Keratinocyte (primary cell): ENCODE results near the gene NPAS3. TPM values are rescaled to one million over a fixed set of nuclear protein-coding genes. Genes with fewer than 3 reads are reported as not detected.

Experiments
- DNase-seq: peaks from one replicate; pipeline ENCODE4 v3.0.0-alpha.2; 2011; ENCODE audit warnings: low read depth, missing footprints, low spot score
- FAIRE-seq: peaks from 2 replicates; lab custom pipeline; 2011; peaks lifted over from hg19 to GRCh38; lab: Jason Lieb, UNC
- H2AFZ ChIP-seq: 2 replicates; pipeline ENCODE4 v1.6.0; 2012; ENCODE audit warnings: low read length, control low read depth, inconsistent platforms; ENCODE audit not compliant: control insufficient read depth
- H3K27ac ChIP-seq: 2 replicates; pipeline ENCODE4 v1.5.1; 2011; ENCODE audit warnings: low read length; ENCODE audit not compliant: control insufficient read depth, insufficient read depth
- H3K27me3 ChIP-seq: 3 replicates; pipeline ENCODE4 v1.6.0; 2011; ENCODE audit warnings: low read length; ENCODE audit not compliant: control insufficient read depth, insufficient read depth; ENCODE audit errors: extremely low read depth
- H3K36me3 ChIP-seq, 2 experiments: 2 replicates in 1 of 2; 3 replicates in 1 of 2; pipeline ENCODE4 v1.5.1; 2011; ENCODE audit warnings: low read length in 2 of 2, mild to moderate bottlenecking in 1 of 2; ENCODE audit not compliant: control insufficient read depth in 2 of 2, insufficient read depth in 2 of 2; ENCODE audit errors: extremely low read depth in 1 of 2
- H3K4me1 ChIP-seq: 3 replicates; pipeline ENCODE4 v1.5.1; 2011; ENCODE audit warnings: low read length; ENCODE audit not compliant: control insufficient read depth, insufficient read depth; ENCODE audit errors: extremely low read depth
- H3K4me2 ChIP-seq: 3 replicates; pipeline ENCODE4 v1.6.0; 2011; ENCODE audit warnings: low read depth, low read length; ENCODE audit not compliant: control insufficient read depth, insufficient read depth; ENCODE audit errors: extremely low read depth
- H3K4me3 ChIP-seq, 3 experiments: fragments of 200-600 bp in 1 of 3; sonication (generic) in 1 of 3; 2 replicates in 2 of 3; 3 replicates in 1 of 3; pipeline ENCODE4 v1.5.1; 2011 to 2016; ENCODE audit warnings: low read length in 3 of 3, mild to moderate bottlenecking in 3 of 3, control low read depth in 2 of 3, inconsistent platforms in 1 of 3, low read depth in 1 of 3, mixed read lengths in 1 of 3, mixed run types in 1 of 3, moderate library complexity in 1 of 3; ENCODE audit not compliant: control insufficient read depth in 2 of 3, insufficient read depth in 2 of 3; ENCODE audit errors: extremely low read depth in 1 of 3
- H3K79me2 ChIP-seq: 2 replicates; pipeline ENCODE4 v1.6.0; 2012; ENCODE audit warnings: low read length; ENCODE audit not compliant: control insufficient read depth, insufficient read depth
- H3K9ac ChIP-seq: 3 replicates; pipeline ENCODE4 v1.6.0; 2011; ENCODE audit warnings: low read length; ENCODE audit not compliant: control insufficient read depth, insufficient read depth; ENCODE audit errors: extremely low read depth
- H3K9me1 ChIP-seq: 3 replicates; pipeline ENCODE4 v1.6.0; 2011; ENCODE audit warnings: low read length; ENCODE audit not compliant: control insufficient read depth, insufficient read depth; ENCODE audit errors: extremely low read depth
- H3K9me3 ChIP-seq: 2 replicates; pipeline ENCODE4 v1.5.1; 2012; ENCODE audit warnings: low read depth, low read length; ENCODE audit not compliant: control insufficient read depth
- H4K20me1 ChIP-seq: 3 replicates; pipeline ENCODE4 v1.6.0; 2011; ENCODE audit warnings: low read length; ENCODE audit not compliant: control insufficient read depth, insufficient read depth; ENCODE audit errors: extremely low read depth
- EZH2 ChIP-seq: IDR thresholded peaks from one replicate; pipeline ENCODE4 v1.6.1; 2012; ENCODE audit warnings: inconsistent platforms, mild to moderate bottlenecking, low read length, moderate library complexity
- dilution Hi-C: fragments of 300-500 bp; cut with MboI; formaldehyde crosslinking; loops from one replicate; pipeline ENCODE4 v1.7.0; 2020; ENCODE audit warnings: low sequenced_read_pairs; ENCODE audit not compliant: extremely low pct_ligation_motif_present
- polyA plus RNA-seq, 5 experiments: library from polyadenylated mRNA; depleted of rRNA in 3 of 5; stranded (reverse) in 3 of 5; stranded (forward) in 1 of 5; unstranded in 1 of 5; fragments of >200 nt; gene quantifications; 1 replicate in 1 of 5; 2 replicates in 3 of 5; 3 replicates in 1 of 5; pipeline versions ENCODE4 v1.2.1 to v1.2.3, GENCODE V29; 2011 to 2012; ENCODE audit warnings: missing spikeins in 2 of 5, low read depth in 1 of 5, low replicate concordance in 1 of 5
- TF ChIP-seq, protein P1 (sequence below), 3 experiments: IDR thresholded peaks in 1 of 3; conservative IDR thresholded peaks in 1 of 3; optimal IDR thresholded peaks in 1 of 3; 2 replicates in 2 of 3; 3 replicates in 1 of 3; pipeline versions ENCODE3 to v1.5.1; 2011; ENCODE audit warnings: low read length in 3 of 3, mild to moderate bottlenecking in 3 of 3, moderate library complexity in 2 of 3, control low read depth in 1 of 3, inconsistent platforms in 1 of 3; ENCODE audit not compliant: insufficient read depth in 2 of 3; ENCODE audit errors: extremely low read depth in 1 of 3

NPAS3 gene
- polyA plus RNA-seq, 1 donor (not counting 4 experiments of a cell fraction or from before 2014, with no cell fraction given), result 0.07 TPM

DNA sequence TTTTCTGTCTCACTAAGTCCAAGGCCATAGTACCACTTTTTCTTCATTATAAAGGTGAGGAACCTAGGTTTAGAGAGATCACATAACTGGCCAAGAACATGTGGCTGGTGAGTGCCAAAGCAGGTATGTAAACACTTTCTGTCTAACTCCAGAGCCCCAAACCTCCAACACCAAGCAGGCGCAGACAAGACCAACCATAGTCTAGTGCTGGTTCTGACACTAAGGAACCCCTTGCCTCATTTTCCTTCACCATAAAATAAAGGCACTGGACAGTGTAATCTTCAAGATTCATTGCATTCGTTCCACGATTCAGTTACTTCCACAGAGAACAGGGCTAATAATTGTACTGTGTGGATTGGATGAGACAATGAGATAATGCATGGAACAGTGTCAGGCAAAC lies 71.0 kb downstream of the NPAS3 start:
- no peak for FAIRE-seq
- dilution Hi-C loops, result no loop called here
- H4K20me1 ChIP-seq, result no peaks in the 10 kb centered on the region

DNA sequence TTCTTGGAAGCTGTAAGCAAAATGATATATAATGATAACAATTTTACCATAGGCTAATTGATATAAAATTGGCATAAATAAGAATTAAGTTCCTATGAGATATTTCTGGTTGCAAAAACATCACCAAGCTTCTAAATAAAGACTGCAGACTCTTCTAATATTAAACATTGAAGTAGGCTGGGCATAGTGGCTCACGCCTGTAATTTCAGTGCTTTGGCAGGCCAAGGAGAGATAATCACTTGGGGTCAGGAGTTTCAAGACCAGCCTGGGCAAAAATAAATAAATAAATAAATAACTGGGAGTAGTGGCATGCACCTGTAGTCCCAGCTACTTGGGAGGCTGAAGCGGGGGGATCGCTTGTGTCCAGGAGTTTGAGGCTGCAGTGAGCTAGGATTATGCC lies 71.8 kb downstream of the NPAS3 start:
- Histone ChIP-seq H3K36me3 (no peaks in the 10 kb centered on the region), H3K4me2 (no peak overlapping the region), H3K27ac (no peak overlapping the region), H3K9me1 (no peaks in the 10 kb centered on the region), H3K9me3 (no peaks in the 10 kb centered on the region), H3K4me3 (no peak overlapping the region), H3K9ac (no peak overlapping the region), H3K4me1 (no peaks in the 10 kb centered on the region), H4K20me1 (no peaks in the 10 kb centered on the region), H2AFZ (no peak overlapping the region), H3K79me2 (no peaks in the 10 kb centered on the region), H3K27me3 (no peaks in the 10 kb centered on the region)
- no peak for FAIRE-seq
- dilution Hi-C loops, result no loop called here
- no peak for DNase-seq
- TF ChIP-seq, protein P1, sequence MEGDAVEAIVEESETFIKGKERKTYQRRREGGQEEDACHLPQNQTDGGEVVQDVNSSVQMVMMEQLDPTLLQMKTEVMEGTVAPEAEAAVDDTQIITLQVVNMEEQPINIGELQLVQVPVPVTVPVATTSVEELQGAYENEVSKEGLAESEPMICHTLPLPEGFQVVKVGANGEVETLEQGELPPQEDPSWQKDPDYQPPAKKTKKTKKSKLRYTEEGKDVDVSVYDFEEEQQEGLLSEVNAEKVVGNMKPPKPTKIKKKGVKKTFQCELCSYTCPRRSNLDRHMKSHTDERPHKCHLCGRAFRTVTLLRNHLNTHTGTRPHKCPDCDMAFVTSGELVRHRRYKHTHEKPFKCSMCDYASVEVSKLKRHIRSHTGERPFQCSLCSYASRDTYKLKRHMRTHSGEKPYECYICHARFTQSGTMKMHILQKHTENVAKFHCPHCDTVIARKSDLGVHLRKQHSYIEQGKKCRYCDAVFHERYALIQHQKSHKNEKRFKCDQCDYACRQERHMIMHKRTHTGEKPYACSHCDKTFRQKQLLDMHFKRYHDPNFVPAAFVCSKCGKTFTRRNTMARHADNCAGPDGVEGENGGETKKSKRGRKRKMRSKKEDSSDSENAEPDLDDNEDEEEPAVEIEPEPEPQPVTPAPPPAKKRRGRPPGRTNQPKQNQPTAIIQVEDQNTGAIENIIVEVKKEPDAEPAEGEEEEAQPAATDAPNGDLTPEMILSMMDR (optimal IDR thresholded peaks at IDR 0.05 in 1 of 3, IDR thresholded peaks at IDR 0.05 in 1 of 3, conservative IDR thresholded peaks at IDR 0.05 in 1 of 3; ENCODE audit: extremely low read depth in 1 of 3, insufficient read depth in 2 of 3, low read length in 3 of 3), result no peak
- TF ChIP-seq EZH2, result no peak

More for the DNA sequence above, 71.0 kb downstream of the NPAS3 start:
- H3K9me3 ChIP-seq, result no peaks in the 10 kb centered on the region
- no peaks in the 10 kb centered on the region for H3K36me3 ChIP-seq
- DNase-seq, result no peak
- H3K27me3 ChIP-seq, result no peaks in the 10 kb centered on the region
- H3K9ac ChIP-seq, result no peak overlapping the region
- no peak overlapping the region for H3K4me2 ChIP-seq
- no peaks in the 10 kb centered on the region for H3K79me2 ChIP-seq
- H3K9me1 ChIP-seq, result no peaks in the 10 kb centered on the region
- no peak overlapping the region for H2AFZ ChIP-seq
- TF ChIP-seq, protein P1 (optimal IDR thresholded peaks at IDR 0.05 in 1 of 3, IDR thresholded peaks at IDR 0.05 in 1 of 3, conservative IDR thresholded peaks at IDR 0.05 in 1 of 3; ENCODE audit: extremely low read depth in 1 of 3, insufficient read depth in 2 of 3, low read length in 3 of 3), result no peak
- no peak for TF ChIP-seq EZH2
- H3K27ac ChIP-seq, result no peak overlapping the region
- H3K4me1 ChIP-seq, result no peaks in the 10 kb centered on the region
- H3K4me3 ChIP-seq, result no peak overlapping the region
